Measurements from ENCODE around the gene FAM83F. TPM values are rescaled to one million over a fixed set of nuclear protein-coding genes. Genes with fewer than 3 reads are reported as not detected.
"Not testable (repeated sequence)": the region's sequence is repeated elsewhere in the genome, so short reads cannot be mapped to it uniquely, and the experiment has no call there.

FAM83F gene
- polyA plus RNA-seq, 3 donors = 2.2 to 2.9 (median 2.7) TPM

- DNase-seq = no peak
These were observed 3.4 kb upstream of the FAM83F start for GRCh38 chr22:39991159-39991860.

- no peak for DNase-seq
These were observed 2.5 kb upstream of the FAM83F start for GRCh38 chr22:39992088-39992826.

- DNase-seq = not testable (repeated sequence)
These were observed 1.9 kb upstream of the FAM83F start for GRCh38 chr22:39992894-39993293.

- no peak for DNase-seq
These were observed 651 bp upstream of the FAM83F start for GRCh38 chr22:39994041-39994565.

- no peak for DNase-seq
These were observed 869 bp downstream of the FAM83F start for GRCh38 chr22:39995393-39996252.

GRCh38 chr22:39996732-39997131 is 2.0 kb downstream of the FAM83F start:
- no peak for DNase-seq

GRCh38 chr22:39997421-39997820 is 2.7 kb downstream of the FAM83F start:
- DNase-seq = no peak

GRCh38 chr22:39997939-39998726 is 3.4 kb downstream of the FAM83F start:
- DNase-seq = peak; percentile 84

GRCh38 chr22:39999144-39999757 is 4.5 kb downstream of the FAM83F start:
- DNase-seq = no peak

GRCh38 chr22:40000171-40000570 is 5.4 kb downstream of the FAM83F start:
- DNase-seq = no peak

GRCh38 chr22:40001106-40001505 is 6.4 kb downstream of the FAM83F start:
- no peak for DNase-seq

- DNase-seq = no peak
These were observed 7.2 kb downstream of the FAM83F start for GRCh38 chr22:40001800-40002577.

GRCh38 chr22:40002935-40003715 is 8.4 kb downstream of the FAM83F start:
- no peak for DNase-seq

GRCh38 chr22:40004836-40005235 is 10.1 kb downstream of the FAM83F start:
- no peak for DNase-seq

- no peak for DNase-seq
These were observed 11.9 kb downstream of the FAM83F start for GRCh38 chr22:40006641-40007040.

- DNase-seq = no peak
These were observed 13.3 kb downstream of the FAM83F start for GRCh38 chr22:40007853-40008710.

- no peak for DNase-seq
These were observed 14.1 kb downstream of the FAM83F start for GRCh38 chr22:40008726-40009291.

GRCh38 chr22:40009292-40009774 is 14.6 kb downstream of the FAM83F start:
- peak; percentile 50 for DNase-seq
